CD4-positive, alpha-beta memory T cell (primary cell): ENCODE results near the gene ALG9. TPM values are rescaled to one million over a fixed set of nuclear protein-coding genes. Genes with fewer than 3 reads are reported as not detected.

ENCODE experiments used
- CTCF ChIA-PET: fragments of 350-600 bp; sonication (Branson Sonifier 250); formaldehyde crosslinking; loops from one replicate; lab custom pipeline; 2021; ENCODE audit warnings: inconsistent platforms; ENCODE audit not compliant: partially characterized antibody; lab: Charles Lee
- POLR2A ChIA-PET: fragments of 350-600 bp; sonication (Branson Sonifier 250); formaldehyde crosslinking; loops from one replicate; lab custom pipeline; 2021; ENCODE audit not compliant: partially characterized antibody; lab: Charles Lee
- DNase-seq, 5 donors: peaks; one replicate each; pipeline versions ENCODE4 v3.0.0 to v3.0.0-alpha.2; 2020 to 2022; ENCODE audit warnings: mixed read lengths in 1 of 5
- H3K27ac ChIP-seq: one replicate; pipeline ENCODE4 v1.7.0; 2013; ENCODE audit warnings: low read depth, low read length
- H3K27me3 ChIP-seq: 2 replicates; pipeline ENCODE4 v1.7.0; 2013; ENCODE audit warnings: mild to moderate bottlenecking, low read length, moderate library complexity; ENCODE audit not compliant: insufficient read depth
- H3K36me3 ChIP-seq: 2 replicates; pipeline ENCODE4 v1.7.0; 2013; ENCODE audit warnings: mild to moderate bottlenecking, low read length, moderate library complexity; ENCODE audit not compliant: insufficient read depth
- H3K4me1 ChIP-seq: 2 replicates; pipeline ENCODE4 v1.7.0; 2013; ENCODE audit warnings: mild to moderate bottlenecking, low read length, moderate library complexity; ENCODE audit not compliant: insufficient read depth
- H3K4me3 ChIP-seq, 2 donors: one replicate each; pipeline ENCODE4 v1.7.0; 2013; ENCODE audit warnings: low read length in 2 of 2, mild to moderate bottlenecking in 1 of 2
- H3K9me3 ChIP-seq, 2 donors: one replicate each; pipeline ENCODE4 v1.7.0; 2013; ENCODE audit warnings: low read length in 2 of 2, control low read depth in 1 of 2; ENCODE audit not compliant: control insufficient read depth in 1 of 2
- H3K27ac Mint-ChIP-seq, 7 donors: one replicate each; pipeline ENCODE4 v1.8.0; 2020 to 2021; ENCODE audit warnings: mixed read lengths in 7 of 7, mild to moderate bottlenecking in 6 of 7, inconsistent platforms in 3 of 7, moderate library complexity in 3 of 7
- H3K27me3 Mint-ChIP-seq, 2 donors: one replicate each; pipeline ENCODE4 v1.8.0; 2020 to 2021; ENCODE audit warnings: mixed read lengths in 2 of 2
- H3K36me3 Mint-ChIP-seq, 2 donors: one replicate each; pipeline ENCODE4 v1.8.0; 2020 to 2021; ENCODE audit warnings: mixed read lengths in 2 of 2, inconsistent platforms in 1 of 2, mild to moderate bottlenecking in 1 of 2
- H3K4me1 Mint-ChIP-seq, 4 donors: one replicate each; pipeline ENCODE4 v1.8.0; 2020 to 2021; ENCODE audit warnings: mixed read lengths in 4 of 4, mild to moderate bottlenecking in 1 of 4
- H3K4me3 Mint-ChIP-seq, 8 donors: one replicate each; pipeline ENCODE4 v1.8.0; 2020 to 2021; ENCODE audit warnings: mixed read lengths in 8 of 8, mild to moderate bottlenecking in 7 of 8, moderate library complexity in 6 of 8, inconsistent platforms in 3 of 8
- H3K9me3 Mint-ChIP-seq, 8 donors: one replicate each; pipeline ENCODE4 v1.8.0; 2020 to 2021; ENCODE audit warnings: mixed read lengths in 8 of 8, mild to moderate bottlenecking in 5 of 8, inconsistent platforms in 3 of 8, moderate library complexity in 1 of 8
- intact Hi-C: fragments of 100-400 bp; cut with micrococcal nuclease; formaldehyde crosslinking; loops from one replicate; pipeline ENCODE4 v1.15.1; 2023
- polyA plus RNA-seq, 2 donors: library from polyadenylated mRNA; unstranded; fragments of 300-500 nt; fragmentation: Illumina TruSeq; gene quantifications; one replicate each; pipeline ENCODE4 v1.2.3, GENCODE V29; 2021
- total RNA-seq, 2 experiments: library from RNA; stranded (reverse); gene quantifications; one replicate each; pipeline ENCODE4 v1.2.3, GENCODE V29; 2021

Gene ALG9
- total and polyA plus RNA-seq, 4 experiments from 2014 or later = 8.6 to 28.3 (median 21.2) TPM

GRCh38 chr11:111814557-111815320 is 56.6 kb downstream of the ALG9 start:
- no peak overlapping the region for H3K4me3 Mint-ChIP-seq

GRCh38 chr11:111814106-111814505 is 57.3 kb downstream of the ALG9 start:
- no peaks in the 10 kb centered on the region for H3K9me3 Mint-ChIP-seq
- no peaks in the 10 kb centered on the region for H3K27me3 ChIP-seq
- H3K9me3 ChIP-seq = no peaks in the 10 kb centered on the region
- no peaks in the 10 kb centered on the region for H3K4me1 ChIP-seq
- no peaks in the 10 kb centered on the region for H3K36me3 ChIP-seq
- ChIA-PET CTCF (interaction anchor here (1.5 kb wide), 1 partner anchor 28 kb away, joined by 3 read pairs; no protein-coding TSS in a partner anchor), POLR2A (no interaction called here)
- peaks cover 15 to 36% of the 10 kb centered on the region in 2 donors for H3K36me3 Mint-ChIP-seq
- H3K4me3 Mint-ChIP-seq = no peak overlapping the region
- no peaks in the 10 kb centered on the region for H3K27me3 Mint-ChIP-seq
- no peak overlapping the region for H3K4me3 ChIP-seq
- no peak for DNase-seq
- peak overlapping the region in 1 of 7 donors; percentile 17 for H3K27ac Mint-ChIP-seq
- intact Hi-C loops = no loop called here
- H3K4me1 Mint-ChIP-seq = peaks cover 0 to 6% (median 2%) of the 10 kb centered on the region in 4 donors
- no peak overlapping the region for H3K27ac ChIP-seq

More at GRCh38 chr11:111814557-111815320, 56.6 kb downstream of the ALG9 start:
- intact Hi-C loops = no loop called here
- Histone ChIP-seq H3K27me3 (no peaks in the 10 kb centered on the region), H3K4me3 (no peak overlapping the region), H3K9me3 (no peaks in the 10 kb centered on the region), H3K4me1 (no peaks in the 10 kb centered on the region), H3K27ac (no peak overlapping the region), H3K36me3 (no peaks in the 10 kb centered on the region)
- H3K9me3 Mint-ChIP-seq = no peaks in the 10 kb centered on the region
- H3K4me1 Mint-ChIP-seq = peaks cover 0 to 8% (median 2%) of the 10 kb centered on the region in 4 donors
- no peak for DNase-seq
- H3K27me3 Mint-ChIP-seq = no peaks in the 10 kb centered on the region
- H3K36me3 Mint-ChIP-seq = peaks cover 15 to 37% of the 10 kb centered on the region in 2 donors
- peak overlapping the region in 1 of 7 donors; percentile 8 for H3K27ac Mint-ChIP-seq
- POLR2A ChIA-PET = no interaction called here
- CTCF ChIA-PET = interaction anchor here (1.5 kb wide), 1 partner anchor 27 kb away, joined by 3 read pairs; no protein-coding TSS in a partner anchor

GRCh38 chr11:111812211-111812610 is 59.2 kb downstream of the ALG9 start:
- intact Hi-C loops = no loop called here
- POLR2A ChIA-PET = no interaction called here
- CTCF ChIA-PET = no interaction called here
- Histone ChIP-seq H3K4me1 (no peaks in the 10 kb centered on the region), H3K27me3 (no peaks in the 10 kb centered on the region), H3K4me3 (no peak overlapping the region), H3K27ac (no peak overlapping the region), H3K9me3 (no peaks in the 10 kb centered on the region), H3K36me3 (peaks cover 12% of the 10 kb centered on the region)
- Mint-ChIP-seq H3K36me3 (peaks cover 25 to 50% of the 10 kb centered on the region in 2 donors), H3K27ac (no peak overlapping the region), H3K4me3 (no peak overlapping the region), H3K27me3 (no peaks in the 10 kb centered on the region), H3K4me1 (peaks cover 0 to 3% (median 1%) of the 10 kb centered on the region in 4 donors), H3K9me3 (no peaks in the 10 kb centered on the region)
- no peak for DNase-seq

GRCh38 chr11:111811445-111811844 is 59.9 kb downstream of the ALG9 start:
- peaks cover 0 to 4% (median 0%) of the 10 kb centered on the region in 4 donors for H3K4me1 Mint-ChIP-seq
- H3K9me3 ChIP-seq = no peaks in the 10 kb centered on the region
- no peak overlapping the region for H3K27ac ChIP-seq
- intact Hi-C loops = no loop called here
- no peak overlapping the region for H3K27ac Mint-ChIP-seq
- no peak for DNase-seq
- no peaks in the 10 kb centered on the region for H3K27me3 ChIP-seq
- ChIA-PET CTCF (no interaction called here), POLR2A (no interaction called here)
- H3K36me3 ChIP-seq = peaks cover 12% of the 10 kb centered on the region
- no peaks in the 10 kb centered on the region for H3K27me3 Mint-ChIP-seq
- H3K4me3 Mint-ChIP-seq = no peak overlapping the region
- no peak overlapping the region for H3K4me3 ChIP-seq
- H3K9me3 Mint-ChIP-seq = no peaks in the 10 kb centered on the region
- no peaks in the 10 kb centered on the region for H3K4me1 ChIP-seq
- H3K36me3 Mint-ChIP-seq = peaks cover 27 to 52% of the 10 kb centered on the region in 2 donors

- peaks cover 0 to 4% (median 0%) of the 10 kb centered on the region in 4 donors for H3K4me1 Mint-ChIP-seq
- no peaks in the 10 kb centered on the region for H3K9me3 Mint-ChIP-seq
- intact Hi-C loops = no loop called here
- Histone ChIP-seq H3K36me3 (peaks cover 12% of the 10 kb centered on the region), H3K27me3 (no peaks in the 10 kb centered on the region), H3K9me3 (no peaks in the 10 kb centered on the region), H3K27ac (no peak overlapping the region), H3K4me3 (no peak overlapping the region), H3K4me1 (no peaks in the 10 kb centered on the region)
- H3K36me3 Mint-ChIP-seq = peaks cover 38 to 58% of the 10 kb centered on the region in 2 donors
- DNase-seq = no peak
- peak overlapping the region in 2 of 7 donors; percentile 0 to 27 for H3K27ac Mint-ChIP-seq
- CTCF ChIA-PET = no interaction called here
- H3K27me3 Mint-ChIP-seq = no peaks in the 10 kb centered on the region
- H3K4me3 Mint-ChIP-seq = no peak overlapping the region
- POLR2A ChIA-PET = no interaction called here
These were observed 62.5 kb downstream of the ALG9 start for GRCh38 chr11:111808834-111809233.

- Mint-ChIP-seq H3K36me3 (peaks cover 38 to 59% of the 10 kb centered on the region in 2 donors), H3K27ac (no peak overlapping the region), H3K9me3 (no peaks in the 10 kb centered on the region), H3K4me3 (no peak overlapping the region), H3K4me1 (peaks cover 0 to 2% (median 0%) of the 10 kb centered on the region in 4 donors), H3K27me3 (no peaks in the 10 kb centered on the region)
- Histone ChIP-seq H3K36me3 (peaks cover 12% of the 10 kb centered on the region), H3K27ac (no peak overlapping the region), H3K9me3 (no peaks in the 10 kb centered on the region), H3K4me3 (no peak overlapping the region), H3K4me1 (no peaks in the 10 kb centered on the region), H3K27me3 (no peaks in the 10 kb centered on the region)
- CTCF ChIA-PET = no interaction called here
- DNase-seq = no peak
- POLR2A ChIA-PET = no interaction called here
- intact Hi-C loops = no loop called here
These were observed 63.3 kb downstream of the ALG9 start for GRCh38 chr11:111808063-111808588.

GRCh38 chr11:111807076-111807475 is 64.3 kb downstream of the ALG9 start:
- Histone ChIP-seq H3K4me1 (no peaks in the 10 kb centered on the region), H3K4me3 (no peak overlapping the region), H3K36me3 (peaks cover 18% of the 10 kb centered on the region), H3K27ac (no peak overlapping the region), H3K9me3 (no peaks in the 10 kb centered on the region), H3K27me3 (no peaks in the 10 kb centered on the region)
- H3K27me3 Mint-ChIP-seq = no peaks in the 10 kb centered on the region
- ChIA-PET POLR2A (no interaction called here), CTCF (no interaction called here)
- H3K9me3 Mint-ChIP-seq = no peaks in the 10 kb centered on the region
- peaks cover 41 to 64% of the 10 kb centered on the region in 2 donors for H3K36me3 Mint-ChIP-seq
- H3K27ac Mint-ChIP-seq = peak overlapping the region in 1 of 7 donors; percentile 13
- DNase-seq = no peak
- intact Hi-C loops = no loop called here
- no peak overlapping the region for H3K4me3 Mint-ChIP-seq
- H3K4me1 Mint-ChIP-seq = peaks cover 0 to 2% (median 0%) of the 10 kb centered on the region in 4 donors
